Mesothelial cell of epicardium (in vitro differentiated cells): ENCODE results near the gene FAM13C. TPM values are rescaled to one million over a fixed set of nuclear protein-coding genes. Genes with fewer than 3 reads are reported as not detected.

Experiments
- DNase-seq, 2 experiments: peaks; one replicate each; pipeline ENCODE4 v3.0.0; 2021; ENCODE audit warnings: low spot score in 2 of 2; ENCODE audit not compliant: unreplicated experiment in 2 of 2
- H3K27ac Mint-ChIP-seq: 2 replicates; pipeline ENCODE4 v1.8.0; 2021; ENCODE audit warnings: mixed read lengths
- H3K27me3 Mint-ChIP-seq: 2 replicates; pipeline ENCODE4 v1.8.0; 2021; ENCODE audit warnings: low read depth, mixed read lengths
- H3K36me3 Mint-ChIP-seq: 2 replicates; pipeline ENCODE4 v1.8.0; 2021; ENCODE audit warnings: mixed read lengths
- H3K4me1 Mint-ChIP-seq: 2 replicates; pipeline ENCODE4 v1.8.0; 2021; ENCODE audit warnings: mixed read lengths
- H3K4me3 Mint-ChIP-seq: 2 replicates; pipeline ENCODE4 v1.8.0; 2021; ENCODE audit warnings: mild to moderate bottlenecking, moderate library complexity, mixed read lengths
- H3K9me3 Mint-ChIP-seq: 2 replicates; pipeline ENCODE4 v1.8.0; 2021; ENCODE audit warnings: mixed read lengths
- total RNA-seq: library from RNA; stranded (reverse); gene quantifications from 3 replicates; pipeline ENCODE4 v1.2.1, GENCODE V29; 2021
- TF ChIP-seq, protein P1 (sequence below): fragments of 200-600 bp; sonication (generic); IDR thresholded peaks from one replicate; pipeline ENCODE4 v1.5.0; 2021; ENCODE audit warnings: antibody characterized with exemption; ENCODE audit not compliant: unreplicated experiment

The FAM13C gene
- total RNA-seq, 1 donor from 2014 or later = 7.3 TPM

DNA sequence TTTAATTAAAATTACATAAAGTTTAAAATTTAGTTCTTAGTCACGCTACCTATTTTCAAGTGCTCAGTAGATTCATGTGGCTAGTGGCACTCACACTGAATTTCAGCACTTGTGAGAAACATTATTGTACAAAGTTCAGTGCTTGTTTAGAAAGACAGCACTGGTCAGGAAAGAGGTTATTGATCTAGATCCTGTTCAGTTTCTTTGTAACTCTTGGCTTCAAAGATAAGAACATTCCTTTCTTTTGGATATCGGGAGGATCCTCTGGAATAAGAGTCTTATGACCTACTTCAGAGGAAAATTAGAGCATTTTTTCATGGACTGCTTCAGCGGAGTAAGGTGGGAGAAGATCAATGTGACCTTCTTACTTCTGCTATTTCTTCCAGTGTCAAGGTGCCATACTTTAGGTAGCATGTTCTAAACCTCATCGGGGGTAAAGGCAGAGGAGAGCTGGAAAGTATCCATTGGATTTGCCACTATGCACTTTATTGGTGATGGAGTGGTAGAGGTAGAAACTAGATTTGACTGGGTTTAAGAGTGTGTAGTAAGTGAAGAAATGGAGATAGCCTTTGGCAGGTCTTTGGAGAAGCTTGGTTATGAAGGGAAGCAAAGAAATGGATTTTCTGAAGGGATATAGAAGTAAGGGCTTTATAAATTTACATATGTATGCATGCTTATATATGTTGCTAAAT lies 146.0 kb downstream of the FAM13C start:
- Mint-ChIP-seq H3K27me3 (peaks cover 8% of the 10 kb centered on the region), H3K9me3 (no peaks in the 10 kb centered on the region), H3K4me1 (peaks cover under 1% of the 10 kb centered on the region), H3K36me3 (no peaks in the 10 kb centered on the region), H3K4me3 (no peak overlapping the region), H3K27ac (no peak overlapping the region)
- TF ChIP-seq, protein P1, sequence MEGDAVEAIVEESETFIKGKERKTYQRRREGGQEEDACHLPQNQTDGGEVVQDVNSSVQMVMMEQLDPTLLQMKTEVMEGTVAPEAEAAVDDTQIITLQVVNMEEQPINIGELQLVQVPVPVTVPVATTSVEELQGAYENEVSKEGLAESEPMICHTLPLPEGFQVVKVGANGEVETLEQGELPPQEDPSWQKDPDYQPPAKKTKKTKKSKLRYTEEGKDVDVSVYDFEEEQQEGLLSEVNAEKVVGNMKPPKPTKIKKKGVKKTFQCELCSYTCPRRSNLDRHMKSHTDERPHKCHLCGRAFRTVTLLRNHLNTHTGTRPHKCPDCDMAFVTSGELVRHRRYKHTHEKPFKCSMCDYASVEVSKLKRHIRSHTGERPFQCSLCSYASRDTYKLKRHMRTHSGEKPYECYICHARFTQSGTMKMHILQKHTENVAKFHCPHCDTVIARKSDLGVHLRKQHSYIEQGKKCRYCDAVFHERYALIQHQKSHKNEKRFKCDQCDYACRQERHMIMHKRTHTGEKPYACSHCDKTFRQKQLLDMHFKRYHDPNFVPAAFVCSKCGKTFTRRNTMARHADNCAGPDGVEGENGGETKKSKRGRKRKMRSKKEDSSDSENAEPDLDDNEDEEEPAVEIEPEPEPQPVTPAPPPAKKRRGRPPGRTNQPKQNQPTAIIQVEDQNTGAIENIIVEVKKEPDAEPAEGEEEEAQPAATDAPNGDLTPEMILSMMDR = no peak
- DNase-seq = no peak

DNA sequence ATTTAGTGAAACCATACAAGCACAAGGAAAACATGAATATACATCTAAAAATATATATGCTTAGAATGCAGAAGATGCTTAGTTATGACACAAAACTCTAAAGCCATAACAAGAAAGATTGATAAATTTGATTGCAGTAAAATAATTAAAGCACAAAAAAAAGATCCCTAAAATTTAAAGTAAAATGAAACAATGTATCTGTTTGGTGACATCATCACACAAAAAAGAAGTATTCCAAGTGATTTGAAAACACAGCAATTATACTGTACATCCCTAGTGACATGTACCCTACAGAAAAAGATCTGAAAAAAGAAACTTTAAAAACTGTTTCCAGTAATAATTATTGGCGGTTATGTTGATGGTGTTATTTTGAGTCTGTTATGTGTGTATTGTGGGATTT lies 148.2 kb downstream of the FAM13C start:
- no peak for DNase-seq
- TF ChIP-seq, protein P1 = no peak
- peaks cover 8% of the 10 kb centered on the region for H3K27me3 Mint-ChIP-seq
- no peak overlapping the region for H3K27ac Mint-ChIP-seq
- no peaks in the 10 kb centered on the region for H3K4me1 Mint-ChIP-seq
- no peak overlapping the region for H3K4me3 Mint-ChIP-seq
- peaks cover 7% of the 10 kb centered on the region for H3K9me3 Mint-ChIP-seq
- no peaks in the 10 kb centered on the region for H3K36me3 Mint-ChIP-seq

DNA sequence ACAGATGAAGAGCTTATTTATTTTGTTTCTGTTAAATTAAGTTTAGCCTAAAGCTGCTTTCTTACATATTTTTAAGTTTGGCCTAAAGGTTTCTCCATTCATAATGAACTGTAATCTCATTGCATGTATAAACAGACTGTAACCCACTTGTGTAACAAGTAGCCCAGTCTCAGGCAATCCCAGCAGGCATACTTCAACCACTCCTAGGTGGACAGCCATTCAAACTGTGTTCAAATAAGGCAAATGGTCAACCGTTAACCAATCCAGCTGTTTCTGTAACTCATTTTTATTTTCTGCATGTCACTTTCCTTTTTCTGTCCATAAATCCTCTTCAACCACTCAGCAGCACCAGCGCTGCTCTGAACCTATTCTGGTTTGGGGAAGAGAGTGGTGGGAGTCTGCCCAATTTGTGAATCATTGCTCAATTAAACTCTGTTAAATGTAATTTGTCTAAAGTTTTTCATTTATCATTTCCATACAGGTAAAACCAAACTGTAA lies 150.0 kb downstream of the FAM13C start:
- Mint-ChIP-seq H3K27me3 (peaks cover 8% of the 10 kb centered on the region), H3K4me3 (no peak overlapping the region), H3K27ac (no peak overlapping the region), H3K36me3 (peaks cover 7% of the 10 kb centered on the region), H3K9me3 (peaks cover 16% of the 10 kb centered on the region), H3K4me1 (no peaks in the 10 kb centered on the region)
- TF ChIP-seq, protein P1 = no peak
- DNase-seq = no peak

DNA sequence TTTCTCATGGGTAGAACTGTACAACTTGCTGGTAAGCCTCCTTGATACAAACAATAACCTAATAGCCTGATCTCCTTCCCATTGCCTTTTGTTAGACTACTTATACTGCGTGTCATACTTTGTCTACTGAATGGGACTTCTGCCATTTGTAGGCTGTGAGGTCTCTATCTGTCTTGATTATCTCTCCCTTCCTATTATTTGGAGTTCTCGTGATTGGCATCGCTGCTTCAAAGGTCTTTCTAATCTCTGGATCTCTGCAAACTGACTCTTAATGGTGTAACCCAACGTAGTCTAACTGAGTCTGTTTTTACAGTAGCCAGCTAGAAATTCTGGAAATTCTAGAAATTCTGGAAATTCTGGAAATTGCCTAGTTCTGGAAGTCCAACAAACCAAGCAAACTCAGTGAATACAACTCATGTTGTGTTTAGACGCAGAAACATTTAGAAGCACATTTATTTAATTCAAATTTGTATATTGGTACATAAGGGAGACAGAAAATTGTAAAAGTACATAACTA lies 156.1 kb downstream of the FAM13C start:
- Mint-ChIP-seq H3K4me3 (no peak overlapping the region), H3K9me3 (peaks cover 17% of the 10 kb centered on the region), H3K27me3 (no peaks in the 10 kb centered on the region), H3K27ac (no peak overlapping the region), H3K4me1 (peaks cover 6% of the 10 kb centered on the region), H3K36me3 (peaks cover 7% of the 10 kb centered on the region)
- no peak for DNase-seq
- TF ChIP-seq, protein P1 = no peak

Other genes with a start within 250 kb of the FAM13C start
- gene PHYHIPL, start 185.9 kb downstream of the FAM13C start, total RNA-seq = 0.24 to 0.56 TPM (median 0.50 TPM) in 3 replicates